Uterus (tissue), 2 donors: ENCODE data around the gene ZNF805.
"Not testable (repeated sequence)": the region's sequence is repeated elsewhere in the genome, so short reads cannot be mapped to it uniquely, and the experiment has no call there.

Source experiments
- CTCF ChIP-seq, 4 experiments: fragments of 200-600 bp in 2 of 4; fragments of 450-650 bp in 2 of 4; sonication (generic) in 2 of 4; IDR thresholded peaks; one replicate each; pipeline ENCODE4 v1.5.1; 2016 to 2019; ENCODE audit warnings: antibody characterized with exemption in 4 of 4, mild to moderate bottlenecking in 2 of 4, moderate library complexity in 1 of 4
- POLR2A ChIP-seq, 2 donors: fragments of 450-650 bp; IDR thresholded peaks; one replicate each; pipeline ENCODE4 v1.6.1; 2016; ENCODE audit warnings: antibody characterized with exemption in 2 of 2, mild to moderate bottlenecking in 1 of 2, moderate library complexity in 1 of 2

- not testable (repeated sequence) for TF ChIP-seq POLR2A, CTCF (IDR thresholded peaks at IDR 0.05)
These were observed 13.3 kb downstream of the ZNF805 start for GRCh38 chr19:57253767-57254166.
